Lower leg skin (tissue), 3 donors: Measurements from ENCODE around the gene SLC6A3.

Experiments
- POLR2A ChIP-seq, 2 donors: fragments of 450-650 bp; IDR thresholded peaks; one replicate each; pipeline ENCODE4 v1.6.1; 2016 to 2017; ENCODE audit warnings: antibody characterized with exemption in 2 of 2, mild to moderate bottlenecking in 1 of 2, moderate library complexity in 1 of 2
- TF ChIP-seq, protein P1 (sequence below), 3 donors: fragments of 450-650 bp; IDR thresholded peaks; one replicate each; pipeline ENCODE4 v1.5.1; 2016; ENCODE audit warnings: antibody characterized with exemption in 3 of 3, mild to moderate bottlenecking in 3 of 3, moderate library complexity in 2 of 3

GRCh38 chr5:1414311-1415058, 30.8 kb downstream of the SLC6A3 start:
- TF ChIP-seq, protein P1, sequence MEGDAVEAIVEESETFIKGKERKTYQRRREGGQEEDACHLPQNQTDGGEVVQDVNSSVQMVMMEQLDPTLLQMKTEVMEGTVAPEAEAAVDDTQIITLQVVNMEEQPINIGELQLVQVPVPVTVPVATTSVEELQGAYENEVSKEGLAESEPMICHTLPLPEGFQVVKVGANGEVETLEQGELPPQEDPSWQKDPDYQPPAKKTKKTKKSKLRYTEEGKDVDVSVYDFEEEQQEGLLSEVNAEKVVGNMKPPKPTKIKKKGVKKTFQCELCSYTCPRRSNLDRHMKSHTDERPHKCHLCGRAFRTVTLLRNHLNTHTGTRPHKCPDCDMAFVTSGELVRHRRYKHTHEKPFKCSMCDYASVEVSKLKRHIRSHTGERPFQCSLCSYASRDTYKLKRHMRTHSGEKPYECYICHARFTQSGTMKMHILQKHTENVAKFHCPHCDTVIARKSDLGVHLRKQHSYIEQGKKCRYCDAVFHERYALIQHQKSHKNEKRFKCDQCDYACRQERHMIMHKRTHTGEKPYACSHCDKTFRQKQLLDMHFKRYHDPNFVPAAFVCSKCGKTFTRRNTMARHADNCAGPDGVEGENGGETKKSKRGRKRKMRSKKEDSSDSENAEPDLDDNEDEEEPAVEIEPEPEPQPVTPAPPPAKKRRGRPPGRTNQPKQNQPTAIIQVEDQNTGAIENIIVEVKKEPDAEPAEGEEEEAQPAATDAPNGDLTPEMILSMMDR (IDR thresholded peaks at IDR 0.05): no peak
- no peak for TF ChIP-seq POLR2A (IDR thresholded peaks at IDR 0.05)
